NCI-H1417 (cell line): Measurements from ENCODE around the gene SORCS2.

Experiments
- DNase-seq, 3 experiments: peaks; one replicate each; lab custom pipeline; 2025; lab: John Stamatoyannopoulos, UW

SORCS2 gene

GRCh38 chr4:7637139-7637538 is 444.8 kb downstream of the SORCS2 start:
- no peak for DNase-seq

GRCh38 chr4:7637971-7638370 is 445.6 kb downstream of the SORCS2 start:
- DNase-seq = no peak

- DNase-seq = no peak
These were observed 446.2 kb downstream of the SORCS2 start for GRCh38 chr4:7638489-7638888.

- DNase-seq = no peak
These were observed 446.8 kb downstream of the SORCS2 start for GRCh38 chr4:7638984-7639789.

- no peak for DNase-seq
These were observed 447.8 kb downstream of the SORCS2 start for GRCh38 chr4:7640136-7640535.

GRCh38 chr4:7641712-7642111 is 449.4 kb downstream of the SORCS2 start:
- DNase-seq = no peak

- DNase-seq = no peak
These were observed 450.6 kb downstream of the SORCS2 start for GRCh38 chr4:7642741-7643458.

GRCh38 chr4:7645158-7645557 is 452.8 kb downstream of the SORCS2 start:
- DNase-seq = no peak

GRCh38 chr4:7645956-7646355 is 453.6 kb downstream of the SORCS2 start:
- DNase-seq = peak in 2 of 3 experiments; percentile 44 to 69

GRCh38 chr4:7646384-7647061 is 454.2 kb downstream of the SORCS2 start:
- no peak for DNase-seq

- no peak for DNase-seq
These were observed 454.8 kb downstream of the SORCS2 start for GRCh38 chr4:7647186-7647585.

- DNase-seq = no peak
These were observed 455.5 kb downstream of the SORCS2 start for GRCh38 chr4:7647600-7648543.

GRCh38 chr4:7648544-7649395 is 456.4 kb downstream of the SORCS2 start:
- no peak for DNase-seq

- DNase-seq = no peak
These were observed 457.0 kb downstream of the SORCS2 start for GRCh38 chr4:7649411-7649740.

- DNase-seq = no peak
These were observed 457.6 kb downstream of the SORCS2 start for GRCh38 chr4:7649741-7650531.

GRCh38 chr4:7650606-7651385 is 458.5 kb downstream of the SORCS2 start:
- peak in 1 of 3 experiments; percentile 35 for DNase-seq

GRCh38 chr4:7651461-7651921 is 459.2 kb downstream of the SORCS2 start:
- DNase-seq = no peak

- DNase-seq = no peak
These were observed 459.7 kb downstream of the SORCS2 start for GRCh38 chr4:7652006-7652405.

GRCh38 chr4:7652451-7652881 is 460.1 kb downstream of the SORCS2 start:
- no peak for DNase-seq
